NCI-H748 (cell line): ENCODE results near the gene ZNF831.
A peak's percentile ranks its signal among the peaks of the same experiment; 100 is the strongest.

Experiments
- DNase-seq: peaks from one replicate; lab custom pipeline; 2025; ENCODE audit not compliant: unreplicated experiment; lab: John Stamatoyannopoulos, UW

The ZNF831 gene

GRCh38 chr20:59139998-59140397 lies 23.6 kb upstream of the ZNF831 start:
- no peak for DNase-seq

- no peak for DNase-seq
Measured at GRCh38 chr20:59141818-59142581, 21.6 kb upstream of the ZNF831 start.

GRCh38 chr20:59143326-59143725 lies 20.3 kb upstream of the ZNF831 start:
- DNase-seq, result no peak

GRCh38 chr20:59144179-59144830 lies 19.3 kb upstream of the ZNF831 start:
- peak; percentile 15 for DNase-seq

GRCh38 chr20:59144831-59145196 lies 18.8 kb upstream of the ZNF831 start:
- no peak for DNase-seq

- no peak for DNase-seq
Measured at GRCh38 chr20:59145247-59145923, 18.2 kb upstream of the ZNF831 start.

GRCh38 chr20:59145924-59146779 lies 17.5 kb upstream of the ZNF831 start:
- DNase-seq, result no peak

GRCh38 chr20:59146780-59147565 lies 16.6 kb upstream of the ZNF831 start:
- DNase-seq, result no peak

GRCh38 chr20:59147586-59147985 lies 16.0 kb upstream of the ZNF831 start:
- no peak for DNase-seq

GRCh38 chr20:59148701-59149493 lies 14.7 kb upstream of the ZNF831 start:
- no peak for DNase-seq

- no peak for DNase-seq
Measured at GRCh38 chr20:59149678-59150504, 13.7 kb upstream of the ZNF831 start.

GRCh38 chr20:59150821-59151251 lies 12.8 kb upstream of the ZNF831 start:
- DNase-seq, result no peak

- DNase-seq, result no peak
Measured at GRCh38 chr20:59151391-59151790, 12.2 kb upstream of the ZNF831 start.

GRCh38 chr20:59151820-59152219 lies 11.8 kb upstream of the ZNF831 start:
- DNase-seq, result no peak

GRCh38 chr20:59152559-59153354 lies 10.9 kb upstream of the ZNF831 start:
- no peak for DNase-seq

- DNase-seq, result no peak
Measured at GRCh38 chr20:59153355-59153681, 10.3 kb upstream of the ZNF831 start.

GRCh38 chr20:59153832-59154231 lies 9.8 kb upstream of the ZNF831 start:
- no peak for DNase-seq
